GM12878 (cell line): ENCODE results near the gene RFT1.

ENCODE experiments used
- ATF7 ChIP-seq: fragments of 450-650 bp; IDR thresholded peaks from 2 replicates; pipeline ENCODE4 v1.6.1; 2016; ENCODE audit warnings: low read depth, mild to moderate bottlenecking
- CTCF ChIP-seq, 3 experiments: IDR thresholded peaks in 2 of 3; conservative IDR thresholded peaks in 1 of 3; 2 replicates each; pipeline ENCODE4 v1.5.1; 2011; ENCODE audit warnings: low read depth in 3 of 3, low read length in 3 of 3, mild to moderate bottlenecking in 3 of 3, control low read depth in 2 of 3, moderate library complexity in 2 of 3, inconsistent platforms in 1 of 3, mixed read lengths in 1 of 3; ENCODE audit not compliant: control insufficient read depth in 2 of 3, insufficient read depth in 1 of 3; ENCODE audit errors: extremely low read depth in 1 of 3
- EP300 ChIP-seq, 2 experiments: fragments of 150-350 bp in 1 of 2; IDR thresholded peaks; 2 replicates each; pipeline ENCODE4 v1.6.1; 2011 to 2012; ENCODE audit warnings: low read depth in 2 of 2, low read length in 2 of 2, borderline replicate concordance in 1 of 2, improper control_type of control experiment in 1 of 2, inconsistent platforms in 1 of 2; ENCODE audit not compliant: control insufficient read depth in 1 of 2
- ESRRA ChIP-seq: IDR thresholded peaks from 2 replicates; pipeline ENCODE4 v1.6.1; 2012; ENCODE audit warnings: mild to moderate bottlenecking, low read length, improper control_type of control experiment
- ETV6 ChIP-seq, 2 experiments: fragments of 450-650 bp in 1 of 2; IDR thresholded peaks in 1 of 2; conservative IDR thresholded peaks in 1 of 2; 2 replicates each; pipeline ENCODE4 v1.6.1; 2014; ENCODE audit warnings: antibody characterized with exemption in 1 of 2, borderline replicate concordance in 1 of 2, low read depth in 1 of 2, mild to moderate bottlenecking in 1 of 2, moderate library complexity in 1 of 2
- EZH2 ChIP-seq: IDR thresholded peaks from 2 replicates; pipeline ENCODE4 v1.6.1; 2012; ENCODE audit warnings: low read depth, mild to moderate bottlenecking, control low read depth, inconsistent platforms, low read length, borderline replicate concordance; ENCODE audit not compliant: control insufficient read depth
- MAX ChIP-seq: IDR thresholded peaks from 2 replicates; pipeline ENCODE4 v1.6.1; 2012; ENCODE audit warnings: low read depth, low read length, improper control_type of control experiment
- NFYB ChIP-seq: IDR thresholded peaks from 2 replicates; pipeline ENCODE4 v1.6.1; 2011; ENCODE audit warnings: low read depth, mild to moderate bottlenecking, low read length, improper control_type of control experiment, moderate library complexity; ENCODE audit not compliant: insufficient read depth
- POLR2A ChIP-seq: IDR thresholded peaks from 2 replicates; pipeline ENCODE4 v1.6.1; 2011; ENCODE audit warnings: low read depth, mild to moderate bottlenecking, low read length
- PRDM15 ChIP-seq: fragments of 450-650 bp; formaldehyde crosslinking; IDR thresholded peaks from 2 replicates; pipeline ENCODE4 v1.4.0; 2020; ENCODE audit warnings: mild to moderate bottlenecking, moderate library complexity
- RAD21 ChIP-seq: IDR thresholded peaks from 2 replicates; pipeline ENCODE4 v1.6.1; 2011; ENCODE audit warnings: mild to moderate bottlenecking, low read depth, low read length, moderate library complexity; ENCODE audit not compliant: insufficient read depth
- SIN3A ChIP-seq: IDR thresholded peaks from 2 replicates; pipeline ENCODE4 v1.6.1; 2012; ENCODE audit warnings: low read depth, low read length, improper control_type of control experiment

DNA sequence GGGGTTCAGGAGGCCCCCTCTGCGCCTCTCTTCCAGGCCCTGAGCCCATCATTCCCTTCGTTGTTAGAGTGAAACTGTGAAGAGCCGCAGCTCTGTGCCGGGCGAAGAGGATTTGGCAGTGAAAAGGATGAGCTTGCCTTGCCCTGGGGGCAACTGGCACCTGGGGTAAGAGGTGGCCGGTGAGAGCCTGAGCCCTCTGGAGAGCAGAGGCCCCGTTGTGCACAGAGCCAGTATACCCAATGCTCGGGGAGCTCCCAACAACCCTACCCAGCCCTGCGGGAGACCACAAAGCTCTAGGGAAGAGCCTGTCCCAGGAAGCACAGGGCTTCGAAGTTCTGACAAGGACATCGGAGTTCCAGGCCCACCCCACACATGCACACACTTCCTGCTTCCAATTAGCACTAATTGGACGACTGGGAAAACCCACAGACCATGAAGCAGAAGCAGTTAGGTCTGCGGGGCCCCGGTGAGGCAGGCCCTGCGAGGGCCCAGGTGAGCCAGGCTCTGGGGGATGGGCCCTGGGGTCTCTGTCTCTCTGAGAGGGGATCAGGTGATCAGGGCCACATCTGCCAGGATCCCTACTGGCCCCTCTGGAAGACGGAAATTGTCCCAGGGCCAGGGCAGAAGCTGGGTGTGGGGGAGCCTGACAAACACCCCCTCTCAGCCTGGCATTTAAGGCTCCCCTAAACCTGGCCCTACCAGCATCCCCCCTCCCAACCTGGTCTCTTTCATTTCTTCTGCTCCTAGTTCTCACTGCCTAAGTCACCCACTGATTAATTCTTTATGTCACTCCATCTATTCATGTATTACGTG lies 56.5 kb downstream of the RFT1 start:
- TF ChIP-seq ESRRA = no peak
- no peak for TF ChIP-seq EZH2
- no peak for TF ChIP-seq CTCF (IDR thresholded peaks at IDR 0.05 in 2 of 3, conservative IDR thresholded peaks at IDR 0.05 in 1 of 3; ENCODE audit: control insufficient read depth in 2 of 3, extremely low read depth in 1 of 3, insufficient read depth in 1 of 3, low read depth in 3 of 3, low read length in 3 of 3)
- no peak for TF ChIP-seq POLR2A
- TF ChIP-seq NFYB = no peak
- no peak for TF ChIP-seq SIN3A
- TF ChIP-seq ATF7 = no peak
- no peak for TF ChIP-seq ETV6 (conservative IDR thresholded peaks at IDR 0.05 in 1 of 2, IDR thresholded peaks at IDR 0.05 in 1 of 2; ENCODE audit: borderline replicate concordance in 1 of 2, low read depth in 1 of 2)
- no peak for TF ChIP-seq EP300 (IDR thresholded peaks at IDR 0.05; ENCODE audit: borderline replicate concordance in 1 of 2, control insufficient read depth in 1 of 2, low read depth in 2 of 2, low read length in 2 of 2)
- no peak for TF ChIP-seq PRDM15
- TF ChIP-seq MAX = no peak
- no peak for TF ChIP-seq RAD21
